Neural cell (in vitro differentiated cells): ENCODE results near the gene SGCB. TPM values are rescaled to one million over a fixed set of nuclear protein-coding genes. Genes with fewer than 3 reads are reported as not detected.

Experiments
- H2AFZ ChIP-seq: fragments of 200-600, 300-800 bp; sonication (generic), shearing (Covaris generic); 2 replicates; pipeline ENCODE4 v1.6.0; 2014; ENCODE audit warnings: low read depth, mild to moderate bottlenecking, antibody characterized with exemption, low read length, moderate library complexity
- H3F3A ChIP-seq: fragments of 200-600 bp; shearing (Covaris generic); 2 replicates; pipeline ENCODE4 v1.6.1; 2016; ENCODE audit warnings: mild to moderate bottlenecking, moderate library complexity, mixed read lengths, antibody characterized with exemption, low read length; ENCODE audit not compliant: insufficient read depth, poor library complexity, severe bottlenecking
- H3K27ac ChIP-seq: fragments of 200-600, 300-800 bp; sonication (generic), shearing (Covaris generic); 2 replicates; pipeline ENCODE4 v1.5.1; 2014; ENCODE audit warnings: mild to moderate bottlenecking, low read length, moderate library complexity
- H3K27me3 ChIP-seq: fragments of 300-800, 200-600 bp; sonication (generic), shearing (Covaris generic); 2 replicates; pipeline ENCODE4 v1.6.0; 2014; ENCODE audit warnings: mild to moderate bottlenecking, low read depth, low read length, moderate library complexity; ENCODE audit not compliant: insufficient read depth
- H3K36me3 ChIP-seq: fragments of 300-800, 200-600 bp; sonication (generic), shearing (Covaris generic); 2 replicates; pipeline ENCODE4 v1.5.1; 2014; ENCODE audit warnings: mild to moderate bottlenecking, antibody characterized with exemption, low read length, moderate library complexity; ENCODE audit not compliant: insufficient read depth
- H3K4me2 ChIP-seq: fragments of 300-800, 200-600 bp; sonication (generic), shearing (Covaris generic); 2 replicates; pipeline ENCODE4 v1.6.0; 2014; ENCODE audit warnings: mild to moderate bottlenecking, low read length
- H3K4me3 ChIP-seq: fragments of 300-800, 200-600 bp; sonication (generic), shearing (Covaris generic); 2 replicates; pipeline ENCODE4 v1.5.1; 2014; ENCODE audit warnings: mild to moderate bottlenecking, low read length, moderate library complexity
- H3K79me2 ChIP-seq: fragments of 200-600 bp; shearing (Covaris generic); replicated peaks from 2 replicates; pipeline ENCODE4 v1.6.0; 2014; ENCODE audit warnings: mild to moderate bottlenecking, low read length, moderate library complexity; ENCODE audit not compliant: insufficient read depth
- H3K9ac ChIP-seq: fragments of 300-800, 200-600 bp; sonication (generic), shearing (Covaris generic); 2 replicates; pipeline ENCODE4 v1.6.1; 2016; ENCODE audit warnings: mild to moderate bottlenecking, low read length, mixed read lengths
- H3K9me2 ChIP-seq: fragments of 200-600 bp; shearing (Covaris generic); 2 replicates; pipeline ENCODE4 v1.6.1; 2016; ENCODE audit warnings: mild to moderate bottlenecking, low read length, mixed read lengths; ENCODE audit not compliant: insufficient read depth
- H3K9me3 ChIP-seq: fragments of 200-600, 300-800 bp; sonication (generic), shearing (Covaris generic); 2 replicates; pipeline ENCODE4 v1.6.1; 2016; ENCODE audit warnings: mild to moderate bottlenecking, mixed run types, low read length, moderate library complexity, mixed read lengths
- H4K20me1 ChIP-seq: fragments of 200-600 bp; shearing (Covaris generic); 2 replicates; pipeline ENCODE4 v1.6.1; 2016; ENCODE audit warnings: mild to moderate bottlenecking, mixed run types; ENCODE audit not compliant: insufficient read depth
- EP300 ChIP-seq: fragments of 450-650 bp; conservative IDR thresholded peaks from 2 replicates; pipeline ENCODE4 v1.6.1; 2014; ENCODE audit warnings: antibody characterized with exemption, mild to moderate bottlenecking, moderate library complexity; ENCODE audit not compliant: poor library complexity, severe bottlenecking
- EZH2 ChIP-seq: fragments of 200-600, 300-800 bp; shearing (Covaris generic), sonication (generic); IDR thresholded peaks from 2 replicates; pipeline ENCODE4 v1.6.1; 2014; ENCODE audit warnings: antibody characterized with exemption, low read length, borderline replicate concordance, mild to moderate bottlenecking; ENCODE audit not compliant: insufficient read depth, poor library complexity, severe bottlenecking
- MXI1 ChIP-seq: fragments of 450-650 bp; conservative IDR thresholded peaks from 2 replicates; pipeline ENCODE4 v1.6.1; 2014; ENCODE audit warnings: antibody characterized with exemption, mild to moderate bottlenecking; ENCODE audit not compliant: poor library complexity, severe bottlenecking
- POLR2AphosphoS5 ChIP-seq: IDR thresholded peaks from 2 replicates; pipeline ENCODE4 v1.6.1; 2012
- RAD21 ChIP-seq: fragments of 450-650 bp; conservative IDR thresholded peaks from 2 replicates; pipeline ENCODE4 v1.6.1; 2014; ENCODE audit warnings: antibody characterized with exemption, mild to moderate bottlenecking, moderate library complexity
- SMC3 ChIP-seq: fragments of 450-650 bp; conservative IDR thresholded peaks from 2 replicates; pipeline ENCODE4 v1.6.1; 2014; ENCODE audit warnings: antibody characterized with exemption, mild to moderate bottlenecking, moderate library complexity; ENCODE audit not compliant: poor library complexity
- TAF1 ChIP-seq: IDR thresholded peaks from 2 replicates; pipeline ENCODE4 v1.6.1; 2012; ENCODE audit warnings: low read depth
- polyA plus RNA-seq: library from polyadenylated mRNA; depleted of rRNA; stranded (reverse); fragments of >200 nt; gene quantifications from 2 replicates; pipeline ENCODE4 v1.2.3, GENCODE V29; 2014
- TF ChIP-seq, protein P1 (sequence below): IDR thresholded peaks from 2 replicates; pipeline ENCODE4 v1.6.1; 2012; ENCODE audit warnings: borderline replicate concordance
- TF ChIP-seq, protein P2 (sequence below): fragments of 450-650 bp; IDR thresholded peaks from 2 replicates; pipeline ENCODE4 v1.5.1; 2014; ENCODE audit warnings: antibody characterized with exemption, mild to moderate bottlenecking, moderate library complexity; ENCODE audit not compliant: poor library complexity, severe bottlenecking

The SGCB gene
- polyA plus RNA-seq, 1 donor from 2014 or later: 24.5 TPM

- Histone ChIP-seq H4K20me1 (no peaks in the 10 kb centered on the region), H3K4me2 (no peak overlapping the region), H3K4me3 (no peak overlapping the region), H3K27ac (no peak overlapping the region), H2AFZ (no peak overlapping the region), H3K36me3 (peaks cover 3% of the 10 kb centered on the region), H3F3A (no peaks in the 10 kb centered on the region), H3K27me3 (no peaks in the 10 kb centered on the region), H3K79me2 (no peaks in the 10 kb centered on the region), H3K9me2 (no peaks in the 10 kb centered on the region), H3K9ac (no peak overlapping the region), H3K9me3 (no peaks in the 10 kb centered on the region)
- no peak for TF ChIP-seq EP300
Measured at GRCh38 chr4:52016981-52017380, 21.1 kb downstream of the SGCB start.

DNA sequence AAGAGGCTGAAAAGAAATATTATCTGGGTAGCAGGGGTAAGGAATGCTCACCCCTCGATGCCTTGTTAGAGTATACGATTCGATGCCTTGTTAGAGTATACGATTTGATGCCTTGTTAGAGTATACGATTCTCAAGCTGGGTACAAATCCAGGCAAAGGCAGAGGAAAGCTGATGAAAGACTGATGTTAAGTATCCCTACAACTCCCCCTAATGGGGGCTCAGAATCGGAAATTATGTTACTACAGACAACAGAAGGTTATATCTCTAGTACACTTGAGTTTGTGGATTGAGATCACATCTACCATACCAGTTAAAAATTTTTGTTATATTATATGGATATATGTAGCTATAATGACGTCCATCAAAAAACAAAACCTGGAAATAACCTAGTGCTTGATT, 22.7 kb downstream of the SGCB start:
- TF ChIP-seq SMC3 (no peak), POLR2AphosphoS5 (no peak), EP300 (no peak), TAF1 (no peak), RAD21 (no peak), MXI1 (no peak), EZH2 (no peak)
- TF ChIP-seq, protein P1, sequence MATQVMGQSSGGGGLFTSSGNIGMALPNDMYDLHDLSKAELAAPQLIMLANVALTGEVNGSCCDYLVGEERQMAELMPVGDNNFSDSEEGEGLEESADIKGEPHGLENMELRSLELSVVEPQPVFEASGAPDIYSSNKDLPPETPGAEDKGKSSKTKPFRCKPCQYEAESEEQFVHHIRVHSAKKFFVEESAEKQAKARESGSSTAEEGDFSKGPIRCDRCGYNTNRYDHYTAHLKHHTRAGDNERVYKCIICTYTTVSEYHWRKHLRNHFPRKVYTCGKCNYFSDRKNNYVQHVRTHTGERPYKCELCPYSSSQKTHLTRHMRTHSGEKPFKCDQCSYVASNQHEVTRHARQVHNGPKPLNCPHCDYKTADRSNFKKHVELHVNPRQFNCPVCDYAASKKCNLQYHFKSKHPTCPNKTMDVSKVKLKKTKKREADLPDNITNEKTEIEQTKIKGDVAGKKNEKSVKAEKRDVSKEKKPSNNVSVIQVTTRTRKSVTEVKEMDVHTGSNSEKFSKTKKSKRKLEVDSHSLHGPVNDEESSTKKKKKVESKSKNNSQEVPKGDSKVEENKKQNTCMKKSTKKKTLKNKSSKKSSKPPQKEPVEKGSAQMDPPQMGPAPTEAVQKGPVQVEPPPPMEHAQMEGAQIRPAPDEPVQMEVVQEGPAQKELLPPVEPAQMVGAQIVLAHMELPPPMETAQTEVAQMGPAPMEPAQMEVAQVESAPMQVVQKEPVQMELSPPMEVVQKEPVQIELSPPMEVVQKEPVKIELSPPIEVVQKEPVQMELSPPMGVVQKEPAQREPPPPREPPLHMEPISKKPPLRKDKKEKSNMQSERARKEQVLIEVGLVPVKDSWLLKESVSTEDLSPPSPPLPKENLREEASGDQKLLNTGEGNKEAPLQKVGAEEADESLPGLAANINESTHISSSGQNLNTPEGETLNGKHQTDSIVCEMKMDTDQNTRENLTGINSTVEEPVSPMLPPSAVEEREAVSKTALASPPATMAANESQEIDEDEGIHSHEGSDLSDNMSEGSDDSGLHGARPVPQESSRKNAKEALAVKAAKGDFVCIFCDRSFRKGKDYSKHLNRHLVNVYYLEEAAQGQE: no peak
- TF ChIP-seq, protein P2, sequence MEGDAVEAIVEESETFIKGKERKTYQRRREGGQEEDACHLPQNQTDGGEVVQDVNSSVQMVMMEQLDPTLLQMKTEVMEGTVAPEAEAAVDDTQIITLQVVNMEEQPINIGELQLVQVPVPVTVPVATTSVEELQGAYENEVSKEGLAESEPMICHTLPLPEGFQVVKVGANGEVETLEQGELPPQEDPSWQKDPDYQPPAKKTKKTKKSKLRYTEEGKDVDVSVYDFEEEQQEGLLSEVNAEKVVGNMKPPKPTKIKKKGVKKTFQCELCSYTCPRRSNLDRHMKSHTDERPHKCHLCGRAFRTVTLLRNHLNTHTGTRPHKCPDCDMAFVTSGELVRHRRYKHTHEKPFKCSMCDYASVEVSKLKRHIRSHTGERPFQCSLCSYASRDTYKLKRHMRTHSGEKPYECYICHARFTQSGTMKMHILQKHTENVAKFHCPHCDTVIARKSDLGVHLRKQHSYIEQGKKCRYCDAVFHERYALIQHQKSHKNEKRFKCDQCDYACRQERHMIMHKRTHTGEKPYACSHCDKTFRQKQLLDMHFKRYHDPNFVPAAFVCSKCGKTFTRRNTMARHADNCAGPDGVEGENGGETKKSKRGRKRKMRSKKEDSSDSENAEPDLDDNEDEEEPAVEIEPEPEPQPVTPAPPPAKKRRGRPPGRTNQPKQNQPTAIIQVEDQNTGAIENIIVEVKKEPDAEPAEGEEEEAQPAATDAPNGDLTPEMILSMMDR: no peak
- Histone ChIP-seq H4K20me1 (no peaks in the 10 kb centered on the region), H3K4me2 (no peak overlapping the region), H3K79me2 (no peaks in the 10 kb centered on the region), H3K9ac (no peak overlapping the region), H3K9me2 (no peaks in the 10 kb centered on the region), H3K27me3 (no peaks in the 10 kb centered on the region), H3F3A (no peaks in the 10 kb centered on the region), H3K27ac (no peak overlapping the region), H3K36me3 (peaks cover 8% of the 10 kb centered on the region), H2AFZ (no peak overlapping the region), H3K9me3 (no peaks in the 10 kb centered on the region), H3K4me3 (no peak overlapping the region)

- Histone ChIP-seq H3K27ac (no peak overlapping the region), H3K4me3 (no peak overlapping the region), H3K36me3 (peaks cover 8% of the 10 kb centered on the region), H3K9me2 (no peaks in the 10 kb centered on the region), H4K20me1 (no peaks in the 10 kb centered on the region), H3K9me3 (no peaks in the 10 kb centered on the region), H2AFZ (no peak overlapping the region), H3K9ac (no peak overlapping the region), H3K27me3 (no peaks in the 10 kb centered on the region), H3F3A (no peaks in the 10 kb centered on the region), H3K4me2 (no peak overlapping the region), H3K79me2 (no peaks in the 10 kb centered on the region)
- no peak for TF ChIP-seq EZH2
- TF ChIP-seq MXI1: no peak
- no peak for TF ChIP-seq TAF1
- TF ChIP-seq, protein P1: no peak
- no peak for TF ChIP-seq SMC3
- no peak for TF ChIP-seq POLR2AphosphoS5
- TF ChIP-seq, protein P2: no peak
- no peak for TF ChIP-seq EP300
- no peak for TF ChIP-seq RAD21
Measured at GRCh38 chr4:52014903-52015302, 23.2 kb downstream of the SGCB start.
